SW 1271 (cell line): Measurements from ENCODE around the gene MAD2L2.

ENCODE experiments used
- DNase-seq, 2 experiments: peaks; one replicate each; lab custom pipeline; 2025; lab: John Stamatoyannopoulos, UW

Gene MAD2L2

DNA sequence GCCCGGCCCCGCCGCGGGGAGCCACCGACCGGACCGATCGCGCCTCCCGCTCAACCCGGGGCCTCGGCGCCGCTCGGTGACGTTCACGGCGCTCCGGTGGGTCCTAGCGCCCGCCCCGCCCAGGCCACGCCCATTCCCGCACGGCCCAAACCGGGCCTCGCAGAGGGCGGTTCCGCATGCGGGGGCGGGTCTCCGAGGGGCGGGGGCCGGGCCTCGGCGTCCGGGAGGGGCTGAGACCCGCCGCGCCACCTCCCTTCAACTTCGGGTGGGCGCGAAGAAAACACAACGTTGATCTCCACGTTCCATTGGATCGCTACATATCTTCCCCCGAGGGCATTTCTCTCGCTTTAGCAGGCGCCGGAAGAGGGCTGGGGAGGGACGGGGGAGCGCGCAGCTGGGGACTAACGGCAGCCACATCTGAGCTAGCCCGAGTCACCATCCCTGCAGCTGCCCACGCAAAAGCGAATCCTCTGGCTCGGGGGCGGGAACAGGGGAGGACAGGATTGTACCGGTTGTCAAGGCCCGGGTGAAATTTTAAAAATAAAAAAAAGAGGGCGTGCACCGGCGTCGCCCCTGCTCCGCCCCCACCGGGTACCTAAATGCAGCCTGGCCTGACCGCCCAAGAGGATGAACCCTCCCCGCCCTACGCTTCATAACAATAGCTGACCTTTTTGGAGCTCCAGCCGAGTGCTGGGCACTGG lies at the start of gene MAD2L2:
Gene MAD2L2, minus strand, starts transcription at position 78 of the 701 bp plus-strand sequence. CDS start 547 bp downstream, outside the sequence.
- DNase-seq = peak; percentile 41 to 61

DNA sequence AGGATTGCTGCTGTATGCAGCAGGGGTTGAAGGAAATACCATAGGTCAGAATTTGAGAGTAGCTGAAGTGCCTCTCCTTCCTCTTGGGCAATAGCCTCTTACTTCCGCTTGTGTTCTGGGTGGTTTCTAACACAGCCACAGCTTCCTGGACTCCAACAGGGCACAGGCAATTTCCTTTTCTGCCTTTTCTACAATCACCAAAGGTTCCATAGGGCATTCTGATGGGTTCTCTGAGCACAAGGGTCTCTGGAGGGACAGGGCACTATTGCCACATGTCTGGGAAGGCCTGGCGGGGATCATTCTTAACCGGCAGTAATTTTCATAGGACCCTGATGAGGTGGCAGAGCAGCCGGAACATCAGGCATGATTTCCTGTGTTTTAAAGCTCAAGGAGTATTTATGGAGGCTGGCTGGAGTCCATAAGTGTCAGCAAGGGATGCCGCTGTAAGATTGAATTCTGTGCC lies 49.5 kb upstream of the MAD2L2 start:
- DNase-seq = peak in 1 of 2 experiments; percentile 17

GRCh38 chr1:11729498-11730428 lies 48.8 kb upstream of the MAD2L2 start:
- DNase-seq = no peak

DNA sequence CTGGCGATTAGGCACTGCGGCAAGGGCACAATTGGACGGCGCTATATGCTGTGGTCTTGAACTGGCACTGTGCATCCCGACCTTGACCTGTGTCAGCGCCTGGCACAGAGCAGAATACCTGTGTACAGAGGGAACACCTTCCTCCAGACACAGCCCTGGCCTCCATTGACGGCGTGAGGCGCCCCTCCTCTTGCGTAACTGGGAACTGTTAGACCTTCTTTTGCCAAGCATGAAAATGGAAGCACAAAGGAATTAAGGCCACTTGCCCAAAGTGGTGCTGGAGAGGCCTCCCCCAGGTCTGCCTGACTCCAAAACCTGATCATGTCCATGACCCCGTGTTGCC lies 48.2 kb upstream of the MAD2L2 start:
- no peak for DNase-seq

- DNase-seq = no peak
Measured at GRCh38 chr1:11728126-11728806, 47.3 kb upstream of the MAD2L2 start.

- DNase-seq = no peak
Measured at GRCh38 chr1:11727119-11727518, 46.2 kb upstream of the MAD2L2 start.

DNA sequence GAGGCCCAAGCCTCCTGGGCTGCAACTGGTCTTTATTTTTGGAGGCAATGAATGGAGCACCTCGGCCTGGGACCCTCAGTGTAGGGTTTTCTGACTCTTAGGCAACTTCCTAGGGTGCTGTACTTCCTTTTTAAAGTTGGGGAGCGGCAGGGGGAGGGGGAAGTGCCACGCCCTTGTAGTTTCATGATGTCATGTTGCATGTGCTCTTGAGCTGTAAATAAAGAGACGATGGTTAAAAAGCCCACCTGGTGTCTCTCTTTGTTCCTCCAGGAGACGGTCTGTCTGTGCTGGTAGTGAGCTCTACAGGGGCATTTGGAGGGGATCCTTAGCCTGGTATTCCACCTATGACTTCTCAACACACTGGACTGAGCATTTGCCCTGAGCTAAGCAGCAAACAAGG lies 44.7 kb upstream of the MAD2L2 start:
- DNase-seq = no peak

DNA sequence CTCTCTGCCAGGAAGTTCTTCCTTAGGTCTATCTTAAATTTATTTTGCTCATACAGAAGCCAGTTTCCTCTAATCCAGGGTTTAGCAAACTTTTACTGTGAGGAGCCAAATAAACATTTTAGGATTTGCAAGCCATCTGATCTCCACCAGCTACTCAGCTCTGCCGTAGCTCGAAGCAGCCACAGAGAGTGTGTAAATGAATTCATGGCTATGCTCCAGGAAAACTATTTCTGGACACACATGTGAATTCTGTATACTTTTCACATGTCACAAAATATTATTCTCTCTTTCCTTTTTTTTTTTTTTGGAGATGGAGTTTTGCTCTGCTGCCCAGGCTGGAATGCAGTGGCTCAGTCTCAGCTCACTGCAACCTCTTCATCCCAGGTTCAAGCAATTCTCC lies 41.6 kb upstream of the MAD2L2 start:
- DNase-seq = no peak

GRCh38 chr1:11721311-11721710 lies 40.4 kb upstream of the MAD2L2 start:
- DNase-seq = no peak

GRCh38 chr1:11720525-11720924 lies 39.6 kb upstream of the MAD2L2 start:
- no peak for DNase-seq

DNA sequence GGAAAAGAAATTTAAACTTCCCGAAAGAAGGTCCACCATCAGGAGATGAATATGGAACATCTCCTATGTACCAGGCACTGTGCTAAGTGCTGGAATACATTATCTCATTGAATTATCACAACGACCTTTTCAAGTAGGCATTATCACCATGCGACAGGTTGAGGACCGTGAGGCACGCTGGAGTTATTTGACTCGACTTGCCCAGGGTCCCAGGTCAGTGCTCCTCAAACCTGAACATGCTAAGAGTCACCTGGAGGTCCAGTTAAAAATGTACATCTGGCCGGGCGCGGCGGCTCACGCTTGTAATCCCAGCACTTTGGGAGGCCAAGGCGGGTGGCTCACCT lies 39.1 kb upstream of the MAD2L2 start:
- no peak for DNase-seq

DNA sequence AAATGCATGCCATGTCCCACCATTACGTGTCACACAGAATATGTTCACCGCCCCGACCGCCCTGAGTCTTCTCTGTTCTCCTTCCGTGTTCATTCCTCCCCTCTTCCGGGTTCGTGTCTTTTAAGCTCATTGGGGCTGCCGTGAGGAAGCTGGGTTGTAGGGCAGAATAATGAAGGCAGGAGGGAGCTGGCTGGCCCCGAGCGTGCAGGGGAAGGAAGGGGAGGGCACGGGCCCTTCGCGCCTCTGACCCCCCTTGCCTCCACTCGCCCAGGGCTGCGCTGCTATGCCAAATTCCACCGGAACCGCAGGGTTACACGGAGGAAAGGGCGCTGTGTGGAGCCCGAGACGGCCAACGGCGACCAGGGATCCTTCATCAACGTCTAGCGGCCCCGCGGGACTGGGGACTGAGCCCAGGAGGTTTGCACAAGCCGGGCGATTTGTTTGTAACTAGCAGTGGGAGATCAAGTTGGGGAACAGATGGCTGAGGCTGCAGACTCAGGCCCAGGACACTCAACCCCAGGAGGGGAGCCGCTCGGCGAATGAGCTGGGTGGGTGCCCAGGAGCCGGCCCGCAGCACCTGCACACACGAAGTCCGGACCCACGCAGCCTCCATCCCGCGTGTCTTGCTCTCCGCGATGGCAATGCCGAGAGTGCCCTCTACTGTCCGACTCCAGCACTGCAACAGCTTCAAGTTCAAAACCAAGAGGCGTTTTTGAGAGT lies 38.5 kb upstream of the MAD2L2 start:
- DNase-seq = peak in 1 of 2 experiments; percentile 28

GRCh38 chr1:11714831-11715575 lies 34.1 kb upstream of the MAD2L2 start:
- DNase-seq = no peak

DNA sequence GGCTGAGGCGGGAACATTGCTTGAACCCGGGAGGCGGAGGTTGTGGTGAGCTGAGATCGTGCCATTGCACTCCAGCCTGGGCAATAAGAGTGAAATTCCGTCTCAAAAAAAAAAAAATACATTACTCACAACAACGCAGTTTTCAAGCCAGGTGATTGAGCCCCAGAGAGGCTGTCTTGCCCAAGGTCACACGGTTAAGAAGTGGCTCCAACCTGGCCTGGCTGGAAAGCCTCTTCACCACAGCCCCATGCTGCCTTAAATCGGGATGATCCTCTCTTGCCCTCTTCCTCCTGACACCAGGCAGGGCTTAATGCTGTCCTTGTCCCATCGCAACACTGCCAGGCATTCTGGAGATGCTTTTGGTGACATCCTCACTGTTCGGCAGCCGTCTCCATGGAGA lies 32.1 kb upstream of the MAD2L2 start:
- DNase-seq = no peak

- DNase-seq = no peak
Measured at GRCh38 chr1:11712285-11712684, 31.3 kb upstream of the MAD2L2 start.

- DNase-seq = no peak
Measured at GRCh38 chr1:11711490-11711889, 30.5 kb upstream of the MAD2L2 start.

GRCh38 chr1:11708554-11709350 lies 27.8 kb upstream of the MAD2L2 start:
- DNase-seq = no peak

- no peak for DNase-seq
Measured at GRCh38 chr1:11707621-11708276, 26.8 kb upstream of the MAD2L2 start.

GRCh38 chr1:11706292-11706691 lies 25.3 kb upstream of the MAD2L2 start:
- no peak for DNase-seq

GRCh38 chr1:11705596-11705995 lies 24.6 kb upstream of the MAD2L2 start:
- no peak for DNase-seq
